GM18907 (cell line): ENCODE results near the gene YDJC.
"Not testable (repeated sequence)": the region's sequence is repeated elsewhere in the genome, so short reads cannot be mapped to it uniquely, and the experiment has no call there.

Source experiments
- ATAC-seq: cut with Tn5 transposase; IDR thresholded peaks from one replicate; pipeline ENCODE4 v1.9.1; 2021; ENCODE audit warnings: mild to moderate bottlenecking, moderate library complexity; ENCODE audit not compliant: unreplicated experiment

Gene YDJC

GRCh38 chr22:21611210-21611977, 18.4 kb downstream of the YDJC start:
- no peak for ATAC-seq

- not testable (repeated sequence) for ATAC-seq
Measured at GRCh38 chr22:21609556-21610157, 20.2 kb downstream of the YDJC start.

- no peak for ATAC-seq
Measured at GRCh38 chr22:21606775-21607174, 23.0 kb downstream of the YDJC start.

- ATAC-seq = no peak
Measured at GRCh38 chr22:21605887-21606564, 23.8 kb downstream of the YDJC start.

GRCh38 chr22:21603973-21604372, 25.8 kb downstream of the YDJC start:
- no peak for ATAC-seq

GRCh38 chr22:21602579-21602978, 27.2 kb downstream of the YDJC start:
- ATAC-seq = no peak

GRCh38 chr22:21599053-21599893, 30.5 kb downstream of the YDJC start:
- no peak for ATAC-seq

GRCh38 chr22:21598302-21598701, 31.5 kb downstream of the YDJC start:
- ATAC-seq = no peak

GRCh38 chr22:21596356-21597135, 33.3 kb downstream of the YDJC start:
- not testable (repeated sequence) for ATAC-seq

GRCh38 chr22:21594865-21595452, 34.9 kb downstream of the YDJC start:
- ATAC-seq = no peak

- no peak for ATAC-seq
Measured at GRCh38 chr22:21593406-21594232, 36.2 kb downstream of the YDJC start.

- ATAC-seq = no peak
Measured at GRCh38 chr22:21592422-21592821, 37.4 kb downstream of the YDJC start.

- ATAC-seq = no peak
Measured at GRCh38 chr22:21591695-21592094, 38.1 kb downstream of the YDJC start.

- no peak for ATAC-seq
Measured at GRCh38 chr22:21590809-21591641, 38.8 kb downstream of the YDJC start.

GRCh38 chr22:21589396-21589795, 40.4 kb downstream of the YDJC start:
- no peak for ATAC-seq

- ATAC-seq = peak; percentile 78
Measured at GRCh38 chr22:21587803-21588611, 41.8 kb downstream of the YDJC start.

- ATAC-seq = no peak
Measured at GRCh38 chr22:21585389-21585788, 44.4 kb downstream of the YDJC start.
